HG03521 (cell line): Measurements from ENCODE around the gene SGK1.

Source experiments
- ATAC-seq: cut with Tn5 transposase; IDR thresholded peaks from one replicate; pipeline ENCODE4 v1.9.1; 2021; ENCODE audit warnings: mild to moderate bottlenecking, moderate library complexity; ENCODE audit not compliant: unreplicated experiment

SGK1 gene

DNA sequence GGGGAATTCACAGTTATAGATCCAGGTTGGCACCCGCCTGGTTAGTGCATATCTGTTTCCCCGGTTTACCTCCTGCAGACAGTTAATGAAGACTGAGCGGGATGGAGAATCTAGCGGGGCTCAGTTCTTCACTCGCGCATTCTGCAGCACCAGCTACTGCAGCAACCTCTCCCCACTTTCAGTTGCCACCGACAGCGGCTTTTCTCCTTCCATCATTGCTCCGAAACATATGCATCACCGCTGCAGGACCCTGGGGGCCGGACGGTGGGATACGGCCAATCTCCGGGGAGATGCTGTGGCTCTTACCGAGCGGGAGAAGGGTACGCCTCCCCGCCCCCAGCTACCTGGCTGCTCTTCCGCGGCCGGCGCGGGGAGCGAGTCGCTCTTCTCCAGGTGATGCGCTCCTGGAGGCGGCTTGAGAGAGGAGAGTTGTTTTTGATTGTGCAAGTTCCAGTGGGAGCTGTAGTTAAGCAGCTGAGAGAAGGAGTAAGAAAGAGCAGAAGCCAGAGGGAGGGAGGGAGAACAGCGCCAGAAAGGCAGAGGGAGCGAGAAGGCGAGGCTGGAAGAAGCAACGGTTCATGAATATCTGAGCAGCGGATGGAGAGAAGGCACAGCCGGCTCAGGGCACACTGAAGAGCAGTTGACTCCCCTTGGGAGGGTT lies at the start of gene SGK1:
Gene SGK1, minus strand, starts transcription at position 642 of the 661 bp plus-strand sequence. CDS start 652 bp downstream, outside the sequence.
- ATAC-seq, result no peak

DNA sequence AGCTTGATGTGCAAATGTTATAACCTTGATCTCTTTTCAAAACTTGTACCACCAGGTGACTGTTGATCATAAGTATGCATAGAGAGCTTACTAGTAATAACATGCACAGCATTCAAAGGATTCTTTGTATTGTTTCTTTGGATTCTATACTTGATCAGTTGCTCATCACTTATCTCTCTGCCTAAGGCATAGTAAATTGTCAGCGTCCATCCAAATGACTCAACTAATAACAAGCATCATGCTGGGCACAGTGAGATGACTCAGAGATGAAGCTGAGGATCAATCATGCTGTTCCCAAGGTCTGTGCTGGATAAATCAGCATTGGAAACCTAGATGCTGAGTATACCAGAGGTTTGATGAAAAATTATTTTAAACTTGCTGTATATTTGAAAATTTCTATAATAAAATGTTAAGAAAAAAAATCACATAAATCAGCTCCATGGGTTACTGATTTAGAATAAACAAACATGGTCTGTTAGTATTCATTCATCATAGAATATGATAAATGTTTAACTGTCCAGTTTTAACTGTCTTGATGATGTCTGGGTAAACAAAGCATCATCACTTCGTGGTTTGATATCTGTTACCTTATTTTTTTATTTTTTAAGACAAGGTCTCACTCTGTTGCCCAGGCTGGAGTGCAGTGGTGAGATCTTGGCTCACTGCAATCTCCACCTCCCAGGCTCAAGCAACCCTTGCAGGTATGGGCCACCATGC lies 45.6 kb upstream of the SGK1 start:
- no peak for ATAC-seq

DNA sequence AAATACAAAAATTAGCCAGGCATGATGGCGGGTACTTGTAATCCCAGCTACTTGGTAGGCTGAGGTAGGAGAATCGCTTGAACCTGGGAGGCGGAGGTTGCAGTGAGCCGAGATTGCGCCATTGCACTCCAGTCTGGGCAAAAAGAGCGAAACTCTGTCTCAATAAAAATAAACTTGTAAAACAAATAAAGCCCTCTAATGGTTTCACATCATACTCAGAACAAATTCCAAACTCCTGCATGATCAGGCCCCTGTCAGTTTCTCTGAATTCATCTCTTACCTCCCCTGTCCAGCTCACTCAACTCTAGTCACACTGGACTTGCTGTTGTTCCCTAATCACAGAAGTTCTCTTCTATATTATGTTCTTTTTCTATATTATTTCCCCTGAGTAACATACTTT lies 43.1 kb upstream of the SGK1 start:
- no peak for ATAC-seq

DNA sequence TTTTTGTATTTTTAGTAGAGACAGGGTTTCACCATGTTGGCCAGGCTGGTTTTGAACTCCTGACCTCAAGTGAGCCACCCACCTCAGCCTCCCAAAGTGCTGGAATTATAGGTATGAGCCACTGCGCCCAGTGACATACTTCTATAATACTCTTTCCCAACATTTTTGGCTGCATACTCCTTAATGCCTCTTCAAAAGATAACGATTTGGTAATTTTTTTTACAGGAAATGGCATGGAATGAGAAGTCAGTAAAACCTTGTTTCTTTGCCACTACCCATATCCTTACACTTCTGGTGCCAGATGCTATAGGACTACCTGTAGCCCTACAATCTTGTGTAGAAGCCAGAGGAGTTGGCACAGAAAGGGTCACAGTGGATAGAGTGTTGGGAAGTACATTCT lies 41.4 kb upstream of the SGK1 start:
- ATAC-seq, result no peak

DNA sequence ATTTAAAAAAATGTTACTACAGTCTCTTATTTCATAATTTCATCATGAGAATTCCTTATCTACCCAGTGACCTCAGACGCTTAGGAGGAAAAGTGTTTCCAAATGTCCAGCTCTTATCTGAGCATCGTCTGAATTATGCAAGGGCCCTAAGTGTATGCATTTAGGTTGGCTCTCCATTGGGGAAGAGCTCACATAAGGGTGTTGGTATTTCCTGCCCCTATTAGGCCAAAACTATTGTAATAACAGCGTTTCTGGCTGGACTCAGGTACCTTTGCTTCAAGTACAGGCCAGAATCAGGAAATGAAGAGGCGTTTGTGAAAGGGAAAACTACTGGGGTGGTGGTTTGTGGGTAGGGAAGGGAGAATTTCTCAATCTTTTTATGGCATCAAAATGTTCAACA lies 40.4 kb upstream of the SGK1 start:
- ATAC-seq, result no peak

DNA sequence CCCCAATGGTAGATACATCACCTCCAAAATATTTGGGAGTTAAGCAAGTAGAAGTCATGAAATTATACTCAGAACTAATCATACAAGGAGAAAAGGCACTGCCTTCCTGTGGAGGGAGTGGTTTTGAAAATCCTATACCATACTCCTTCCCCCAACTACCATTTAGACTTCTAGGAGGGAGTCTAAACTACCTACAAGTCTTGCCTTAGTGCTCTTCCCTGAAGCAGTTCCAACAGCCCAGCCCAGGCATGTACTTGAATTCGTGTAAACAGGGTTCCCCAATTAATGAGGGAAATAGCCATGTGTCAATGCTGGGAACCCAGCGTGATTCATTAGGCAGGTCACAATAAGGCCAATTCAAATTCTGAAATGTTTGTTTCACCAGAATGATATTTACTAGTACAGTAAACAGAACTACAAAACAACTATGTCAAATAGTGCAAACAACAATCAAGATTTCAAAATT lies 39.1 kb upstream of the SGK1 start:
- no peak for ATAC-seq

DNA sequence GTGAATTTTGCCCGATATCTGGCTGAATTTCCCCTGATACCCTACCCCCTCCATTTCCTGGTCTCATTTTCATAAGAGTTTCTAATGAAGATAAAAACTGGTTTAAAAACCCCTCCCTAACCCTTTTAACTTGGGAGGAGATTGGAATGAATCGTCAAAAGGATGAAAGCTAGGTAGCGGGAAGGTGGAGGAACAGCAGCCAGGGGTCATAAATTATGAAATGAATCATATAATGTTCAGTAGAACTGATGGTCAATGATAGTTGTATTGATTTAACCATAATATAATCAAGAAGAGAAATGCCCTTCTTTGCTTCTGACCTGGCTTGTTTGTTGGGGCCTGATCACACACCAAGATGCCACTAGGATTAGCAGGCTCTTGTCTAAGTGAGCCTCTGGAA lies 38.5 kb upstream of the SGK1 start:
- no peak for ATAC-seq

DNA sequence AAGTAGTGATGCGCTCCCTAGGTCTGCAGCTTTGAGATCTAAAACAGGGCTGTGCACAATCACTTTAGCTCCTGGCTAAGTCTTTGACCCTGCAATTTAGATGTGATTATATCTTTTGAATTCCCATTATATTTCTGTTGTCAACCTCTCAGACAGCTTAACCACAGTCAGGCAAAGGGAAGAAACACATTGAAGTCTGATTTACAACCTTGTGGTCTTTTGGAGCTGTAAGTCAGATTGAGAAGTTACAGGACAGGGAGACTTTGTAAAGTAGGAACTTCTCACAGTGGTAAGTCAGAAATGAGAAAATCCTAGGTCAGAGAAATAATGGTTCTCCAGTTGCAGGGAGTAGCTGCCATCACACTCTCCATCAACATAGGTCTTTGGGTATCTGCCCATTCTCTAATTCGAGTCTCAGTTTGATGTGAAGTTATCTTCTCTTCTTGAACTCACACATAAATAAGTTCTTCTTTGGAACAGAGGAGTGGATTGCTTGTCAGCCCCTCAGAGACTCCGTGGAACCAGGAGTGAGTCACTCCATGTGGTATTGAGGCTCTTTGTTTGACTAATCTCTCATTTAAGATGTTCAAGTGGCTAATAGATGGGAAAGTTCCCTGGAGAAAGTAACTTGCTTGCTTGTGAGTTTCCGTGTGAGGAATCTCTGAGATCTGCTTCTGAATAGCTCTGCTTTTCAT lies 35.0 kb upstream of the SGK1 start:
- ATAC-seq, result no peak

DNA sequence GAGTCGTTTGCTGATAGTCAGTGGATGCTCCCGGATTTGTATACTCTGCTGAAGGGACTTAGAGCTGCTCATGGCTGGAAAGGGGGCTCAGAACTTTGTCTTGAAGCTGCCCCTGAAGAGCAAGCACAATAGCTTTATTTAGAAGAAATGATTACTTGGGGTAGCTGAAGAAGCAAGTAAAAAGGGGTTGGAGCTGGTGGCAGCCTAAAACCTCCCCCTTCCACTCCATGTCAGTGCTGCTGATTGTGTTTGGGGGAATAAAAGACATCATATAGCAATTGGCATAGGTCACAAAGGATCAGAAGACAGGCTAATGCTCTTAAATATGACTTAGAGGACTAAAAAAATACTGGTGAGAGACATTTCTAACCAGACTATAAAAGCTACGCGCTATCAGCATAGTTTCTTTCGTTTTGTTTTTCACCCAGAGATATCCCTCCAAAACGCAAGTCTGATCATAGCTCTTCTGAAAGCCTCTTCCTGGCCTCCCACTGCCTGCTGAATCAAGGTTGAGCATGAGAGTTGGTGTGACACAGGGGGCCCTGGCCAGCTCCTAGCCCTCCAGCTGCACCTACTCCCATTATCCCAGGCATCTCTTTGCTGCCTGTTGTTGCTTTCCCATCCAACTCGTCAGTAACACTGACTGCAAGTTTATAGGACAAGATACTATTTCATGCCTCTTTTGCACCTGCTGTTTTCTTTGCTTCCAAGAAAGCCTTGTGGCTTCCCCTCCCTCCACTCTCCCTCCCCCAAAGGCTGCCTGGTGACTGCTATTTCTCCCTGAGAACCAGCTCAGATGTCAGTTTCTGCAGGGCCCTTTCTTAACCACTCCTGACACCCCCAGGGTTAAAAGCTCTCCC lies 33.9 kb upstream of the SGK1 start:
- no peak for ATAC-seq

DNA sequence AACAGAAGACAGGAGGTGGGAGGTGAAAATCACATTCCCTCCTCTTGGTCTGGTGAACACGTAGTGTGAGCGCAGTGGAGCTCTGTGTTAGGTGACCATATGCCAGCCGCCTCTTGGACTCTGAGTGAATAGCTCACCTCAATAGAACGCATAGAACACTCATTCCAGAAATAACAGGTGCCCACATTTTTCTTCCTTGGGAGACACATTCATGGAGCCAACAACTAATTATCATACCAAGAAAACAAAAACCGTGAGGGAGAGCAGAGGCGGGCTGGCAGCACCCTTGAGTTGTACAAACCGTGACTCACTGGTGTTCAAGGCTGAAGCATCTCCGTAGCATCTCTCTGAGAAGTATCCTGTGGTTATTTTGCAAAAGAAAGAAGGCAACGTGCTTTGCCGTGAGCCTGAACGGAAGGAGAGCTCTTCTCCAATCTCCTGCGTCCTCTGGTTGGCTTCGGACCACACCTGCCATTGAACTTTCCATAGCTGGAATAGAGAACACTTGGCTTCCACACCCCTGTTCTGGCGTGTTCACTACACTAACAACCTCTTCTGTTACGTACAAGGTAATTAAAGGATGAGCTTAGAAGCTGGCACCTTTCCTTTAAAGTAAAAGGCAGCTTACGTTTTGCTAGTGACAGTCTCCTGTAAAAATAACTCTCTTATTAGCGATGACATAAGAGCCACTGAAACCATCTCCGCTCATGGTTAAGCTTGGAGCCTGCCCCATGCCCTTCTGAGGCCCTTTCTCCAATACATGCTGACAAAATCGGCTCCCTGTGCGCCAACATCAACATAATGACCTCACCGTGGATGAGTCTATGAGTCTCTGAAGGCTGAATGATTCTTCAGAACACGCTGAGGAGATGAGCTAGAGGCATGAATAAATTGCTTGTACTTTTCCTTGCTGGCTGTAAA lies 30.2 kb upstream of the SGK1 start:
- no peak for ATAC-seq

DNA sequence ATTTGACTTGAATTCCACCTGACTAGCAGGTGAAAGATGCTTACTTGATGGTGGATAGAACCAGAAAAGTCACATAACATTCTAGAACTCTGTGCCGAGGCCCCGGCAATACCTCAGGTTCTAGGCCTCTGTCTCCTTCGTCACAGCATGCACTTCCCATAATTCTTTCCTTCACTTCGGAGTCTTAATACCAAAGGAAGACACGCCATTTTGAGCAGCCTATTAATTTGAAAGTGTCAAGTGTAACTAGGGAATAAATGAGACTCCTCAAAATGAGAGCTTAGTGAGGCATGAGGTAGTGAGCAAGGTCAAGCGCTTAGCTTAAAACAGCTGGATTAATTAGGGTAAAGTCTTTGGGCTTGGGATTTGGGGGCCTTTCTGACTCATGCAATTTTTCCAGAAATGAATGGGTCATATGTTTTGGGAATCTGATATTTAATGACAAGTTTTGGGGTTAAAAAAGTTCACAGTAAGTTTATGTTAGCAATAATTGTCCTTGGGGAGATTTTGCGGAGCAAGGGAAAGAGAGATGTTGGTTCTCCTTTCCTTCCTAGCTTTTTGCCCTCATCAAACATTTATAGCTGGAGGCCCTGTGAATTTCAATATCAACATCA lies 29.1 kb upstream of the SGK1 start:
- no peak for ATAC-seq

DNA sequence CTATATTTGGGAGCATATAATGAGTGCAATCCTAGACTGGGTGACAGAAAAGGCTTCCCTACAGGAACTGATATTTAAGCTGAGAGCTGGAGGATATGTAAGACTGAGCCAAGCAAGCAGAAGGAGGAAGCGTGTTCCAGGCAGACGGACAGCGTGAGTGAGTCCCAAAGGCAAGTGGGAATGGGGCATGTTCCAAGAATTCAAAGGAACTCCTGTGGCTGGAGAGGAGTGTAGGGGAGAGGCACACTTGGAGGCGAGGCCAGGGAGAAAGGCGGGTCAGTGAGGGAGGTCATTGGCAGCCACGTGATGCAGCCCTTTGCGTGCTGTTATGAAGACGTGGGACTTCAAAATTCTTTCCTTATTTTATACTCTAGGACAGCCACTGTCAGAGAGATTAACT lies 27.9 kb upstream of the SGK1 start:
- no peak for ATAC-seq

DNA sequence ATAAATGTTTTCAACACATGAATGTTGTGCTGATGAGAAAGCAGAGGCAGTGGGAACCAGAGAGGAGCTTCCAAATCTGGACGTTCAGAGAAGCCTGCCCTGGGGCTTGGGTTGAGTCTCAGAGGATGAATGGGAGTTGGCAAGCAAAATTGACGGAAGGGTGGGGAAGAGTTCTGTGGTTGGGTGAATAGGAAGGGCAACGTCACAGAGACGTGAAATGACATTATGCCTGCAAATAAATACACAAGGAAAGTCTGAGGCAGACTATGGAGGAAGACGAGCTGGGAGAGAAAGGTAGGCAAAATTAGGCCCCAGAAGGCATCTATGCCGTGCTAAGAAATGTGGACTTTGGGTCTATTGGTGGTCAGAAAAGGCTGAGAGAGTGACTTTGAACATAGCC lies 25.2 kb upstream of the SGK1 start:
- no peak for ATAC-seq

DNA sequence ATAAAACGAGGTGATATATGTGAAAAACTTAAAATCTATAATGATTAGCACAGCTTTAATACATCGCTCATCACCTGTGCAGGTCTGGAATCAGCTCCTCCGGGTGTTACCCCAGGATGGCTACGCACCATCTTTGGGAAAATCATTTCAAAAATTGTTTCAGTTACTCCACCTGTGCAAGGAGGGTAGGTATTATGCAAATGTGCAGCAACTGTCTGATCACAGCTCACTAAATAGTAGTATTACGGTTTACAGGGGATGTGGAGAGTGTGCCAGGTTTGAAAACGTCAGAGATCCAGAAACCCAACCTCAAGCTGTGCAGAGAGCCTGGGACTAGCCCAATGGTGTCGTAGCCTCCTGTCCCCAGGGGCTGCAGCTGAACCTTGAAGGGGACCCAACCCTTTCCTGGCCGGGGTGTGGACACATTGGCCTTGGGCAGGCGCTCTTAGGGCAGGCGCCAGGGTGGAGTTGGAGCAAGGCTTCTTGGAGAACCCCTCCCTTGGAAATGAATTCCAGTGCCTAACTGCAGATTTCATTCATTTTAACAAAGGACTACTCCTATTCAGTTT lies 24.2 kb upstream of the SGK1 start:
- no peak for ATAC-seq

DNA sequence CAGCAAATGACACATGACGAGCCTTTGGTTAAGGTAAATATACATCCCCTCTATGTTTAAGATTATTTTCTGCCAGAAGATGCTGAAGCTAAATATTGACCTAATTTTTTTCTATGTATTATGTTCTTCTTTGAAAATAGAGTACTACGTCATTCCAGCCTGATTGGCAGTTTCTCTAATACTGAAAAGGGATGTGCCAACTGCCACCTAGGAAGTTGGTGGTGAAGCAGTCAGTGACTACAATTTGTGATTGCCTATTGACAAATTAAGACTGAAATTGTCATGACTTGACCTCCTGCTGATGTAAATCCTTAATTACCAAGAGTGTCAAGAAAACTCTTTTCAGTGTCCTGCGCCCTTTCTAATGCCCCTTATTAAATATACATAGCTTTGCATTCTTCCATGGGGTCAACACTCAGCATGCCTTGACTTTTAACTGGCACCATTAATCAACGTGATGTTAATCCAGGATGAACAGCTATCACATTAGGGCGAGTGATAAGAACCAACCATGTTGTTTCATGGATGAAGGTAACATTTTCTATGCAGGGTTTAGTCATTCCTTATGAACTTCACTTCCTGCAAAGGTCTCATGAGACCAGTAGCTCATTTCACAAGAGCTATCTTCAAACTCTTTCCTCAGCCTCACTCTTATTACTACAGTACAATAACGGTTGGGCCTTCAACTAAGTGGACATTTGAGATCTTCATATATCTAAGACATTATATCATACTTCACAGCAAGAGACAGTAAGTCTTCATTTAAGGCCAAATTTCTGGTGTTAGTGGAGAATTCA lies 22.5 kb upstream of the SGK1 start:
- no peak for ATAC-seq

DNA sequence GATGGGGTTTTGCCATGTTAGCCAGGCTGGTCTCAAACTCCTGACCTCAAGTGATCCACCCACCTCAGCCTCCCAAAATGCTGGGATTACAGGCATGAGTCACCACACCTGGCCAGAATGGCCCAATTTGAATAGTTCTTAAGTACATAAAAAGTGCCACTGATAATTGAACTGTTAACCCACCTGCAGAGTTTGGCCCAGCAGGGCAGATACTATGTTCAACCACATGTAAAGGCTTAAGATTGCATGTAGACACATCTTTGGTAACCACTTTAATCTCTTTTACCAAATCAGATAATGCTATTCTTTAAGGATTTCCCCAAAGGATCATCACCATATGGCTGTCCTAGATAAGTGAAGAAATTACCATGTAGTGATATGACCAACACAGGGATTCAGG lies 21.3 kb upstream of the SGK1 start:
- ATAC-seq, result no peak

DNA sequence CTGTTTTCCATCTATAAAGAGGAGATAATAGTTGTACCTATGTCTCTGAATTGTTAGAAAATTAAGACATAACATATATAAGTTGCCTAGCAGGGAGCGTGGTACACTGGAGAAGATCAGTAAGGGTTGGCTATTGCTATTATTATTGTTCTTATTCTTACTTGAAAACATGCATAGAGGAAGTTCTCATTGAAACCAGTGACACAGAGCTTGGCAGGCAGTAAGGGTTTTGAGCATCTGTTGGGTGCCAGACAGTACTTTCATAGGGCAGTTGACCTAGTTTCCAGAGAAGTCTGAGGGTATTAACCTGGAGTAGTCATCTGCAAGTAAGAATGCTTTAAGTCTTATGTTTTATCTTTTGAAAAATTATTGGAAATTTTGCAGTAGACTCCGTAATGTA lies 13.3 kb upstream of the SGK1 start:
- no peak for ATAC-seq

DNA sequence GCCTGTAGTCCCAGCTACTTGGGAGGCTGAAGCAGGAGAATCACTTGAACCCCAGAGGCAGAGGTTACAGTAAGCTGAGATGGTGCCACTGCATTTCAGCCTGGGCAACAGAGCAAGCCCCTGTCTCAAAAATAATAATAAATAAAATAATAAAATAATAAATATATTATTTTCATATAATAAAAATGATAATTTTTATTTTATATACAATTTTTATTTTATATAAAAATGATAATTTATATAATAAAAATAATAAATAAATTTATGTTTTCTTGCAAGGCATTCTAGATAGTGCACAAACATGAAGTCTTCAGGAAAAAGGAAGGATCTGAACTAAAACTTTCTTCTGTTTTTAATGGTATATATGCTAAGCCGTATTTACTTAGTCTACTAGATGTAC lies 12.6 kb upstream of the SGK1 start:
- ATAC-seq, result no peak

DNA sequence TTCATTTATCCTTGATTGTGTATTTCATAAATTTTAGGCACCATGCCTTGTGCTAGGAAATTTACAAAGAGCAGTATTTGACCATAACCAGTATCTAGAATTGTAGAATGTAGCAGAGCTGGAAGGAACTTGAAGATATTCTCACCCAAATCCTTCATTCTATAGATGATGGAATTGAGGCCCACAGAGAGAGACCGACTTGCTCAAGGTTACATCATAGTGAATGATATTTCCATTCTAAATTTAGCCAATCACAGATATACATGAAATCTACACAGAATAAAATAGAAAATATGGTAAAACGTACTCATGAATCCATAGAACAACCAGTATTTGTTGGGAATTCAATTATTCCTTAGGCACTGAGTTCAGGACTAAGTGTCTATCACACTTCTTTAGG lies 10.9 kb upstream of the SGK1 start:
- ATAC-seq, result no peak
